Stimulated activated CD4-positive, alpha-beta T cell treated with anti-CD3 and anti-CD28 coated beads, Interleukin-1b, Interleukin-23, amount 100 ng/mL, for 24 hours (primary cell): ENCODE measurements around the gene PDLIM1.
"Not testable (repeated sequence)": the region's sequence is repeated elsewhere in the genome, so short reads cannot be mapped to it uniquely, and the experiment has no call there.

Experiments
- DNase-seq, 4 experiments: peaks; one replicate each; pipeline ENCODE4 v3.0.0-alpha.2; 2020; ENCODE audit warnings: low read depth in 4 of 4, low spot score in 1 of 4

The PDLIM1 gene

GRCh38 chr10:95211606-95212279, 79.1 kb downstream of the PDLIM1 start:
- no peak for DNase-seq

GRCh38 chr10:95209509-95210127, 81.2 kb downstream of the PDLIM1 start:
- no peak for DNase-seq

- DNase-seq, result no peak
Measured at GRCh38 chr10:95208702-95209391, 82.0 kb downstream of the PDLIM1 start.

- DNase-seq, result not testable (repeated sequence)
Measured at GRCh38 chr10:95202865-95203264, 87.9 kb downstream of the PDLIM1 start.

- no peak for DNase-seq
Measured at GRCh38 chr10:95201736-95202135, 89.1 kb downstream of the PDLIM1 start.

- DNase-seq, result no peak
Measured at GRCh38 chr10:95196046-95196445, 94.8 kb downstream of the PDLIM1 start.

- no peak for DNase-seq
Measured at GRCh38 chr10:95193944-95194343, 96.9 kb downstream of the PDLIM1 start, which contains the start of gene ACSM6. Gene ACSM6 (plus strand): TSS chr10:95194238. CDS start chr10:95194486, 248 bp downstream.

GRCh38 chr10:95188593-95188992, 102.2 kb downstream of the PDLIM1 start:
- DNase-seq, result no peak

GRCh38 chr10:95187617-95188016, 103.2 kb downstream of the PDLIM1 start:
- DNase-seq, result no peak
